ENCODE results near the gene MPZL3.

The MPZL3 gene

DNA sequence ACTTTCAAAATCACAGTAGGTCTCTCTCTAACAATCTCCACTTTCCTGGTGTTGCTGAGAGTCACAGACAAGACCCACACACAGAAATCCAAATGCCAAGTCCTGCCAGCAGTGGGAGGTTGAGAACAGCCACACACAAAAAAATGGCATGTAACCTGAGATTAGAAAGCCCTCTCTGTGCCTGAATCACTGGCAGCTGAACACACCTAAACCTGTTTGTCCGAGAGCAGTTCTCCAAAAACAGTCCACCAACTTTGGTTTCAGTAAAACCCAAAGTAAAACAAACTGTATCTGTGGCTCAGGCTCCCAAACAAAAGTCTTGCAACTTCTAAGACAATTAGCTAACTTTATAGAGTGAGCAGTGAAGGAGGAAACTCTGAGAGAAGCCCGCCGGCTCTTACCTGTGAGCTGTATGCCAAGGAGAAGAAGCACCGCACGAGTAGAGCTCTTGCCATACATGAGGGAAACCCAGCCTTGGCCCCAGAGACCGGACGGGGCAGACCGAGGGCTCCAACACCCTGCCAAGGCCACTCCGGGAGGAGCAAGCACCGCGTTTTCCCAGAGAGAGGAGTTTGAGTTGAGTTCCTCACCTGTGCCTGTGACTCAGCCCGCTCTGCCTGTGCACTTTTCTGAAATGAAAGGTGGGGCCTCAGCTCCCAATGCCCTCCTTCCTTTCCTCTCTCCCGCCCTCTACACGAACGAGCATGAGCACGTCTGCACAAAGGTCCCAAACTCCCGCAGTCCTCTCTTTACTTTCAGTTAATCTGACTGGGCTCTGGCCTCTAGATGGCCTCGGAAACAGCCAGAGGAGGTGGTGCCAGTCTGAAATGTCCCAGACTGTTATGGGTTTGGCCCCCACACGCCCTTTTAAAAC, 11.8 kb upstream of the MPZL3 start, which contains the start of gene MPZL2:
Gene MPZL2, minus strand, starts transcription at position 603 of the 874 bp plus-strand sequence. Its CDS starts 144 bp downstream, at position 459.
- Histone ChIP-seq H3K4me1 (ENCODE audit: control insufficient read depth, low read depth, low read length) (peaks cover 17% of the 10 kb centered on the region), H3K27ac (ENCODE audit: low read length) (no peak within 1 kb of the TSS), H3K36me3 (ENCODE audit: control insufficient read depth, low read depth, low read length) (no peaks in the 10 kb centered on the region), H3K27me3 (ENCODE audit: control insufficient read depth, insufficient read depth, low read length) (peaks cover 63% of the 10 kb centered on the region), H3K9ac (ENCODE audit: low read length) (peak within 1 kb of the TSS; percentile 29), H3K4me3 (ENCODE audit: low read length) (peak within 1 kb of the TSS; percentile 54), H3K9me3 (ENCODE audit: control insufficient read depth, low read depth, low read length) (no peaks in the 10 kb centered on the region)

DNA sequence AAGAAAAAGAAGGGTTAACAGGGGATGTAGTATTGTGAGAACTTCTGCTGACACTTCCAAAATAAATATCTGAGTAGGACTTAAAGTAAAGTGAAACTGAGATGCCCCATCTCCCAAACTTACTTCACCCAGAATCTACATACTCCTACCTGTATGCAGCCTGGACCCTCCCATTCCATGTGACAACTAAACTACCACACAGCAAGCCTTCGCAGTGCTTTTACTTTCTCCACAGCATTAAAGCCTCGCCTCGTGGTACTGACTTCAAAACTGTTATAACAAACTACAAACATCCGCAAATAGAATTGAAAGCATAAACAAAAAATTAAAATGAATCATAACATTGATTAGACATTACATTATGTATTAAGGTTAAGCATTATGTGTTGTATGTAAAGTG, 10.9 kb upstream of the MPZL3 start:
- no peak overlapping the region for H3K9ac ChIP-seq (ENCODE audit: low read length)
- no peak overlapping the region for H3K27ac ChIP-seq (ENCODE audit: low read length)
- no peaks in the 10 kb centered on the region for H3K36me3 ChIP-seq (ENCODE audit: control insufficient read depth, low read depth, low read length)
- no peaks in the 10 kb centered on the region for H3K9me3 ChIP-seq (ENCODE audit: control insufficient read depth, low read depth, low read length)
- peaks cover 63% of the 10 kb centered on the region for H3K27me3 ChIP-seq (ENCODE audit: control insufficient read depth, insufficient read depth, low read length)
- no peak overlapping the region for H3K4me3 ChIP-seq (ENCODE audit: low read length)
- peaks cover 17% of the 10 kb centered on the region for H3K4me1 ChIP-seq (ENCODE audit: control insufficient read depth, low read depth, low read length)

DNA sequence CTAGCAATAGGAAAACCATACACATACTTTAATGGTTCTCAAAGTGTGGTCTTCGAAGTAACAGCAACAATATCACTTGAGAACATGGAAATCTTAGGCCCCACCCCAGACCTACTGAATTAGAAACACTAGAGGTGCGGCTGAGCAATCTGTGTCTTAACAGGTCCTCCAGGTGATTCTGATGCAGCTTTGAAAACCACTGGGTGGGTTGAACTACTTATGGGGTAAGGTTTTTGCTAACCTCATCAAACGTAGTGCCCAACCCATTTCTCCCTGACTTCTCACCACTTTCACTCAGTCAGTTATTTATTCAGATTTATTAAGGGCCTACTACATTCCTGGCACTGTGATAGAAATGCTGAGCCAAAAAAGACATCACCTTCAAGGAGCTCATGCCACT, 8.2 kb upstream of the MPZL3 start:
- H3K27me3 ChIP-seq (ENCODE audit: control insufficient read depth, insufficient read depth, low read length), result peaks cover 65% of the 10 kb centered on the region
- H3K4me1 ChIP-seq (ENCODE audit: control insufficient read depth, low read depth, low read length), result peaks cover 17% of the 10 kb centered on the region
- no peaks in the 10 kb centered on the region for H3K9me3 ChIP-seq (ENCODE audit: control insufficient read depth, low read depth, low read length)
- H3K9ac ChIP-seq (ENCODE audit: low read length), result no peak overlapping the region
- no peak overlapping the region for H3K4me3 ChIP-seq (ENCODE audit: low read length)
- H3K27ac ChIP-seq (ENCODE audit: low read length), result no peak overlapping the region
- no peaks in the 10 kb centered on the region for H3K36me3 ChIP-seq (ENCODE audit: control insufficient read depth, low read depth, low read length)

DNA sequence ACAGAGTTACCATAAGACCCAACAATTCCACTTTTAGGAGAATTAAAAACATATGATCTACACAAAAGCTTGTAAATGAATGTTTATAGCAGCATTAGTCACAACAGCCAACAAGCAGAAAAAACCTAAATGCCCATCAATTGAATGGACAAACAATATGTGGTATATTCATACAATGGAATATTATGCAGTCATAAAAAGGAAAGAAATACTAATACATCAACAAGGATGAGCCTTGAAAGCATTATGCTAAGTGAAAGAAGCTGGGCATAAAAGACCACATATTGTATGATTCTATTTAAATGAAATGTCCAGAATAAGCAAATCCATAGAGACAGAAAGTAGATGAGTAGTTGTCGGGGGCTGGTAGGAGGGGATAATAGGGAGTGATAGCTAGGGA, 7.0 kb upstream of the MPZL3 start:
- Histone ChIP-seq H3K4me3 (ENCODE audit: low read length) (no peak overlapping the region), H3K27me3 (ENCODE audit: control insufficient read depth, insufficient read depth, low read length) (peaks cover 65% of the 10 kb centered on the region), H3K4me1 (ENCODE audit: control insufficient read depth, low read depth, low read length) (peaks cover 7% of the 10 kb centered on the region), H3K9ac (ENCODE audit: low read length) (no peak overlapping the region), H3K9me3 (ENCODE audit: control insufficient read depth, low read depth, low read length) (no peaks in the 10 kb centered on the region), H3K36me3 (ENCODE audit: control insufficient read depth, low read depth, low read length) (no peaks in the 10 kb centered on the region), H3K27ac (ENCODE audit: low read length) (no peak overlapping the region)

DNA sequence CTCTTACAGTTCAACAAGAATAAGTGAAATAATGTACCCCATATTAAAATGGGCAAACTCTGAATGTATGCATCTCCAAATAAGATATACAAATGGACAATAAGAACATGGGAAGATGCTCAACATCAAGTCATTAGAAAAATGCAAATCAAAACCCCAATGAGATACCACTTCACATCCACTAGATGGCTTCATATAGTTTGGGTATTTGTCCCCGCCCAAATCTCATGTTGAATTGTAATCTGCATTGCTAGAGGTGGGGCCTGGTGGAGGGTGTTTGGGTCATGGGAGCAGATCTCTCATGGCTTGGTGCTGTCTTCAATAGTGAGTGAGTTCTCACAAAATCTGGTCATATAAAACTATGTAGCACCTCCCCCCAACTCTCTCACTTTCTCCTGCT, 6.2 kb upstream of the MPZL3 start:
- H3K9me3 ChIP-seq (ENCODE audit: control insufficient read depth, low read depth, low read length), result no peaks in the 10 kb centered on the region
- no peaks in the 10 kb centered on the region for H3K4me1 ChIP-seq (ENCODE audit: control insufficient read depth, low read depth, low read length)
- no peak overlapping the region for H3K27ac ChIP-seq (ENCODE audit: low read length)
- no peaks in the 10 kb centered on the region for H3K36me3 ChIP-seq (ENCODE audit: control insufficient read depth, low read depth, low read length)
- H3K9ac ChIP-seq (ENCODE audit: low read length), result no peak overlapping the region
- peaks cover 65% of the 10 kb centered on the region for H3K27me3 ChIP-seq (ENCODE audit: control insufficient read depth, insufficient read depth, low read length)
- no peak overlapping the region for H3K4me3 ChIP-seq (ENCODE audit: low read length)

DNA sequence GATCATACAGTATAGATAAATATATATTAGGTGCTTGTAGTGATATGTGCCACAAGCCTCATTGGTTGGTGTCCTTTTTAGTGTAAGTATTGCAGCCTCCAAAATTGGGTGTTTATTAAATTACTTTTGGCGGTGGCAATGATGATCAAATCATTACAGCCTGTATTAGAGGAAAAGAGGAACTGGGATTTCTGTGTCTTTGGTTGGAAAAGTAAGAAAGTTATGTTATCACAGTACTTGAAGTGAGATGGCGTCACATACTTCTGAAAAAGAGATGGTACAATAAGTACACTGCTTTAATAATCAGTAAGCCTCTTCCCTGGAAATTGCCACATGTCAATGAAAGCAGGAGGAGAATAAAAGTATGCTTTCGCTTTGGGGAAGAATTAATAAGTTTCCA, 523 bp upstream of the MPZL3 start:
- Histone ChIP-seq H3K9me3 (ENCODE audit: control insufficient read depth, low read depth, low read length) (no peaks in the 10 kb centered on the region), H3K4me1 (ENCODE audit: control insufficient read depth, low read depth, low read length) (no peaks in the 10 kb centered on the region), H3K27me3 (ENCODE audit: control insufficient read depth, insufficient read depth, low read length) (peaks cover 73% of the 10 kb centered on the region), H3K36me3 (ENCODE audit: control insufficient read depth, low read depth, low read length) (no peaks in the 10 kb centered on the region), H3K4me3 (ENCODE audit: low read length) (peak overlapping the region; percentile 91), H3K9ac (ENCODE audit: low read length) (peak overlapping the region; percentile 84), H3K27ac (ENCODE audit: low read length) (peak overlapping the region; percentile 98)

DNA sequence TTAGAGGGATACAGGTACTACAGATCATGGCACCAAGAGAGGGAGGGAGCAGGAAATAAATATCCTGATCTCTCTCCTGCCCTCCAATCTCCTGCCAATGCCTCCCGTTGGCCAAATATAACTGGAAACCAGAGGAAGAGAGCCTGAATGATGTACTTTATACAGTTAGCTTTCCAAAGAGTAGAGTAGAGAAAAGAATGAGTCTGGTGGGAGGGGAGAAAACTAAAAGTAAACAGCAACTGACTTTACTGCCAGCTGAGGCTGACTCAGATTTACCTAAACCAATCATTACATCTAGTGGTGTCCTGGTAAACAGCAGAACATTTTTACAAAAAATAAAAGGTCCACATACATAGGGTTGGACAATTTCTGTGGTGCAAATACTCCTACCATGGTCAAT, 5.1 kb downstream of the MPZL3 start:
- Histone ChIP-seq H3K36me3 (ENCODE audit: control insufficient read depth, low read depth, low read length) (no peaks in the 10 kb centered on the region), H3K4me3 (ENCODE audit: low read length) (no peak overlapping the region), H3K9me3 (ENCODE audit: control insufficient read depth, low read depth, low read length) (no peaks in the 10 kb centered on the region), H3K27ac (ENCODE audit: low read length) (no peak overlapping the region), H3K9ac (ENCODE audit: low read length) (no peak overlapping the region), H3K27me3 (ENCODE audit: control insufficient read depth, insufficient read depth, low read length) (peaks cover 50% of the 10 kb centered on the region), H3K4me1 (ENCODE audit: control insufficient read depth, low read depth, low read length) (no peaks in the 10 kb centered on the region)

DNA sequence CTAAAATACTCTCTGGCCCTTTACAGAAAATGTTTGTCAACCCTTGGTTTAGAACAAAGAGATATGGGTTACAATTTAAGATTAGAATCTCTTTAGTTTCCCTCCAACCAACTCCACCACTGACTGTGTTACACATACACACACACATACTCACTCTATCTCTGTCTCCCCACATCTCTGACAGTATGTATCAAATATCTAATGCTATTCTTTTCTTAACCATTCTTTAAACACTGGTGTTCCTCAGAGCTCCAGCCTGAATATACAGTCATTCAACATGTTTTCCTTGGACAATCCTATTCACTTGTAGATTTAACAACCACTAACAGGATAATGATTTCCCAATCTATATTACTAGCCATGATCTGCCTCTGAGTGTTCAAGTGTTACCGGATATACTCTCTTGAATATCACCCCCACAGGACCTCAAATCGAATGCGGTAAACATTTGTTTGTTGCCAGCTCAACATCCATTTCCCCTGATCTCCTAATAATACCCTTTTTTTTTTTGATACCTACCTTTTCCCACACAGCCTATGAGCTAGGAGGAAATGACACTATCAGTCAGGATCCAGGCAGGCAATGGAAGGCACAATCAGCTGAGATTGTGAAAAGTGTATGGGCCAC, 6.1 kb downstream of the MPZL3 start:
- Histone ChIP-seq H3K9me3 (ENCODE audit: control insufficient read depth, low read depth, low read length) (no peaks in the 10 kb centered on the region), H3K27me3 (ENCODE audit: control insufficient read depth, insufficient read depth, low read length) (peaks cover 49% of the 10 kb centered on the region), H3K4me1 (ENCODE audit: control insufficient read depth, low read depth, low read length) (no peaks in the 10 kb centered on the region), H3K4me3 (ENCODE audit: low read length) (no peak overlapping the region), H3K36me3 (ENCODE audit: control insufficient read depth, low read depth, low read length) (no peaks in the 10 kb centered on the region), H3K9ac (ENCODE audit: low read length) (no peak overlapping the region), H3K27ac (ENCODE audit: low read length) (no peak overlapping the region)

DNA sequence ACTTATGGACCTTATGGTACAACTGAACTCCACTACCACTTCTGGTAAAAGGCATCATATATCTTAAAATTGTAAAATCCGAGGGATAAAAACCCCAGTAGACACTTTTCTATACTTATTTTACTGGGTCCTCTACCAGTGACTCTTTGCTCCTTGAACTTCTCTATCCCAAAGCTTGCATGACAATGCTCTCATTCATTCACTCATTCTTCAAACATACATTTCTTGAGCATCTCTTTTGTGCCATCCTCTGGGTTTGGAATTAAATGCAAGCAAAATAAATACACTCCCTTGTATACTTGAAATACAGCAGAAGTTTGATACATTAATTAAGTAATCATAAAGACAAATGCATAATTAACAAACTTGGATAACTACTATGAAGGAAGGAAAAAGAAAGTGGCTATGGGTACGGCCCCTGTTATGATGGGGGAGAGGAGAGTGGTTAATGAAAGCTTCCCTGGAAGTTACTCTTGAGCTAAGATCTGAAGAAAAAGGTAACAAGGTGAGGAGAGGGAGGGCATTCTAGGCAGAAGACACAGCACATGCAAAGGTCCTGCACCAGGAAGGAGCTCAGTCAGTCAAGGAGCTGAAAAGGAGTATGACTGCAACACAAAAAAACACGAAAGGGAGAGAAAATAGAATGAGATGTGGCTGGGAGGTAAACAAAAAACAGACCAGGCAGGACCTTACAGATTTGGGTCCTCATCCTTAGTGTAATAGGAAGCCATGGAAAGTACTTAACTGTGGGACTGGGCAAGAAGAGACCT, 8.0 kb downstream of the MPZL3 start:
- Histone ChIP-seq H3K36me3 (ENCODE audit: control insufficient read depth, low read depth, low read length) (no peaks in the 10 kb centered on the region), H3K4me1 (ENCODE audit: control insufficient read depth, low read depth, low read length) (no peaks in the 10 kb centered on the region), H3K27ac (ENCODE audit: low read length) (no peak overlapping the region), H3K9ac (ENCODE audit: low read length) (no peak overlapping the region), H3K9me3 (ENCODE audit: control insufficient read depth, low read depth, low read length) (no peaks in the 10 kb centered on the region), H3K27me3 (ENCODE audit: control insufficient read depth, insufficient read depth, low read length) (peaks cover 31% of the 10 kb centered on the region), H3K4me3 (ENCODE audit: low read length) (no peak overlapping the region)

DNA sequence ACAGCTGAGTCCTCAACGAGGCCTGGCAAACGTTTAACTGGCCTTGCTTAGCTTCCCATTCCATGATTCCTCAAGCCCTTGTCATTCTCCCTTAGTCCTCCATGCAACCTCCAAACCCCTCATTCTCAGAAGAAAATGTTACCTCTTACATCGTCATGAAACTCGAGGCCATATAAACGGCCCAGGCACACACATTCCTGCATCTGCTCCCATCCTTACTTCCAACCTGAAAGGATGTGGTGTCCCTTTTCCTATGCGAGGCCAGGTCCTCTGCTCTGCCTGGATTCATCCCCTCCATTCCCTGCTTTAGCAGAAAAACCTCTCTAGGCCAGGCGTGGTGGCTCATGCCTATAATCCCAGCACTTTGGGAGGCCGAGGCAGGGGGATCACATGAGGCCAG, 9.0 kb downstream of the MPZL3 start:
- H3K9ac ChIP-seq (ENCODE audit: low read length), result no peak overlapping the region
- H3K4me3 ChIP-seq (ENCODE audit: low read length), result no peak overlapping the region
- no peaks in the 10 kb centered on the region for H3K36me3 ChIP-seq (ENCODE audit: control insufficient read depth, low read depth, low read length)
- H3K4me1 ChIP-seq (ENCODE audit: control insufficient read depth, low read depth, low read length), result peaks cover 7% of the 10 kb centered on the region
- H3K27ac ChIP-seq (ENCODE audit: low read length), result no peak overlapping the region
- H3K9me3 ChIP-seq (ENCODE audit: control insufficient read depth, low read depth, low read length), result no peaks in the 10 kb centered on the region
- peaks cover 24% of the 10 kb centered on the region for H3K27me3 ChIP-seq (ENCODE audit: control insufficient read depth, insufficient read depth, low read length)

DNA sequence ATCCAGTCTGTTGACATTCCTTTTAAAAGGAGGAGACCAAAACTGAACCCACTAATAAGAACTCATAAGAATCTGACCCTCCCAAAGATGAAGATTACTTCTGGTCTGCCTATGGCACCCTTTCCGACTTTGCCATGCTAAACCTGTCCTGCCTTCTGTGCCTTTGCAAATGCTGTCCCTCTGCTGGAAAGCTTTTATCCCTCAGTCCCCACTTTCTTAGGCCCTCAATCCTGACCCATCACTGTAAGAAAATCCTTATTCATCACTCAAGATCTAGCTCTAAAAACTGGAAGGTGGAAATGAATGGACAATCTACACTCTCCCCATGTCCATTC, 10.4 kb downstream of the MPZL3 start:
- H3K9me3 ChIP-seq (ENCODE audit: control insufficient read depth, low read depth, low read length), result no peaks in the 10 kb centered on the region
- H3K27ac ChIP-seq (ENCODE audit: low read length), result no peak overlapping the region
- no peaks in the 10 kb centered on the region for H3K36me3 ChIP-seq (ENCODE audit: control insufficient read depth, low read depth, low read length)
- no peak overlapping the region for H3K9ac ChIP-seq (ENCODE audit: low read length)
- H3K4me3 ChIP-seq (ENCODE audit: low read length), result no peak overlapping the region
- H3K27me3 ChIP-seq (ENCODE audit: control insufficient read depth, insufficient read depth, low read length), result peaks cover 11% of the 10 kb centered on the region
- H3K4me1 ChIP-seq (ENCODE audit: control insufficient read depth, low read depth, low read length), result peaks cover 7% of the 10 kb centered on the region
